GM20000 (cell line): Measurements from ENCODE around the gene SLC15A4.

Experiments
- DNase-seq: peaks from one replicate; pipeline ENCODE4 v3.0.0; 2012; ENCODE audit warnings: low spot score
- TF ChIP-seq, protein P1 (sequence below): IDR thresholded peaks from 2 replicates; pipeline ENCODE4 v1.5.1; 2012; ENCODE audit warnings: mild to moderate bottlenecking, control low read depth; ENCODE audit errors: extremely low read depth, missing control alignments

Gene SLC15A4

DNA sequence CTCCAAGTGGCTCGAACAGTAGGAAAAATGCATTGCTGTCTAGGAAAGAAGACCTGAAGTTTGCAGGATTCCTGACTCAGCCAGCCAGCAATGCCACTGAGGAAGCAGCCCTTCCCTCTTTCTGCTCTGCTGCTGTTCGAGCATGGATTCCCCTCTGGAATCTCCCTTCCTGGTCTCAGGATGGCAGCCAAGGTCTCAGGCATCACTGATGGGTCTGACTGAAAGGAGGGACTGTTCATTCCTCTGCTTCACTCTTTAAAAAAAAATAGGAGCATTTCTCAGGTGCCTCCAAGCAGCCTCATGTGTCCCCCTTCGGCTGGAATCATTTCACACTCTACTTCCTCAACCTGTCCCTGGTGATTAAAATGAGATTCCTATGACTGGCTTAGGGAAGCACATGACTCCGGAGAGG lies 62.4 kb downstream of the SLC15A4 start:
- TF ChIP-seq, protein P1, sequence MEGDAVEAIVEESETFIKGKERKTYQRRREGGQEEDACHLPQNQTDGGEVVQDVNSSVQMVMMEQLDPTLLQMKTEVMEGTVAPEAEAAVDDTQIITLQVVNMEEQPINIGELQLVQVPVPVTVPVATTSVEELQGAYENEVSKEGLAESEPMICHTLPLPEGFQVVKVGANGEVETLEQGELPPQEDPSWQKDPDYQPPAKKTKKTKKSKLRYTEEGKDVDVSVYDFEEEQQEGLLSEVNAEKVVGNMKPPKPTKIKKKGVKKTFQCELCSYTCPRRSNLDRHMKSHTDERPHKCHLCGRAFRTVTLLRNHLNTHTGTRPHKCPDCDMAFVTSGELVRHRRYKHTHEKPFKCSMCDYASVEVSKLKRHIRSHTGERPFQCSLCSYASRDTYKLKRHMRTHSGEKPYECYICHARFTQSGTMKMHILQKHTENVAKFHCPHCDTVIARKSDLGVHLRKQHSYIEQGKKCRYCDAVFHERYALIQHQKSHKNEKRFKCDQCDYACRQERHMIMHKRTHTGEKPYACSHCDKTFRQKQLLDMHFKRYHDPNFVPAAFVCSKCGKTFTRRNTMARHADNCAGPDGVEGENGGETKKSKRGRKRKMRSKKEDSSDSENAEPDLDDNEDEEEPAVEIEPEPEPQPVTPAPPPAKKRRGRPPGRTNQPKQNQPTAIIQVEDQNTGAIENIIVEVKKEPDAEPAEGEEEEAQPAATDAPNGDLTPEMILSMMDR: no peak
- DNase-seq: no peak

DNA sequence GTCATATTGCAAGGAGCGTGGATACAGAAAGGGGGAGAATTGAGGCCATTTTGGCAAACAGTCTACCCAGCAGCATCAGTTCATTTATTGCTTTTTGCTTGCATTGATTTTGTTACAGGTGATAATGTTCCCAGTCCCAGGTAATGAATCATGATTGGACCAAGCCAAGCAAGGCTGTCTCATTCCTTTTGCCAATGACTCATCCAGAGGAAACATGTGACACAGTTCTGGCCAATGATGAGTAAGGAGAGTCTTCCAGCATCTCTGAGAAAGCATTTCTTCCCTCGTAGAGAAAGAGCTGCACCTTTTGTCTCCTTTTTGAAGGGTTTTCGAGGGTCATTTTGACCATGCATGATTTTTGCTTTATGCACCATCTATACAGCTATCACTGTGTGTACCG lies 68.2 kb downstream of the SLC15A4 start:
- TF ChIP-seq, protein P1: no peak
- DNase-seq: no peak

DNA sequence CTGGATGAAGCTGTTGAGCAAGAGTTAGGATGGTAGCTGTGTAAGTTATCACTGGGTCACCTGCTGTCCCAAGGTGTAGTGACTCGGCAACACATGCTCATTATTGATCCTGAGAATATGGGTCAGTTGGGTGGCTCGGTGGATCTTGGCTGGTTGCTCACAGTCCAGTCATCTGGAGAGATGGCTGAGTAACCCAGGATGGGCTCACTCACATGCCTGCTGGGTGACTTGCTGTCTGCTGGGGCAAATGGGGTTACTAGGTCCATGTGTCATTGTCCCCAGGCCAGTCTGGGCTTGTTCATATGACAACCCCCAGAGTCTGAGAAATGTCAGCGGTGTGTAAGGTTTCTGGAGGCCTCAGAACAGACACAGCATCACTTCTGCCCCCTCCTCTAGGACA lies 69.5 kb downstream of the SLC15A4 start:
- TF ChIP-seq, protein P1: no peak
- DNase-seq: no peak

DNA sequence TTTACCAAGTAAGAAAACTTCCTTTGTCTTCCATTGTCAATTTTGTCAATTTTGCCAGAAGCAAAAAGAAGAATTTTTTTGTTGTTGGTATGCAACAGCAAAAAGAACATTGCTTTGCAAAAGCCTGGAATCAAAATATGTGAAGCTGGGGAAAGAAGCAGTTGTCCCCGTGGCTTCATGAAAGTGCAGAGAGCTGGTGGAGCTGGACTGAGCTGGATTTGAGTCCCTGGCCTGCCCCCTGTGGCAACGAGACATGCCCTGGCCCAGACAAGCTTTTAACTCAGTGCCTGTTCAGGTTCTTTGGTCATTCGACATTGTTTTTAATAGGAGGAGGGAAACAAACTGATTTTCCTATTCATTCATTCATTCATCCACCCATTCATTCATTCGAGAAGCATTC lies 70.3 kb downstream of the SLC15A4 start:
- no peak for DNase-seq
- TF ChIP-seq, protein P1: no peak

DNA sequence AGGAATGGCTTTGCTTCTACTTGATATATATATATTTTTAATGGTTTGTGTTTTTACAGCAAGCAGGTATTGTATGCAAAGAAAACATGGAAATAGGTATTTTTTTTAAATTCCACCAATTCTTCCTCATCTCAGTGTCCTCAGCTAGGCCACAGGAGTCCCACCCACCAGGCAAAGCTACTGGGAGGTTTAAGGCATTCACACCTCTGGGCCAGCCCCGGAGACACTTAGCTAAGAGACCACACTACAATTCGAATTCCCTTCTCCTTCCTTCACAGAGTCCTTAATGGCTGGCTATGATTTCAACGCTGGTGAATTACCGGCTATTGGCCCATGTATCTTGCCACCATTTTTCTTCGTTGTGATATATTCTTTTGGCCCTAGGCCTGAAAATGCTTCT lies 71.4 kb downstream of the SLC15A4 start:
- no peak for DNase-seq
- TF ChIP-seq, protein P1: no peak

DNA sequence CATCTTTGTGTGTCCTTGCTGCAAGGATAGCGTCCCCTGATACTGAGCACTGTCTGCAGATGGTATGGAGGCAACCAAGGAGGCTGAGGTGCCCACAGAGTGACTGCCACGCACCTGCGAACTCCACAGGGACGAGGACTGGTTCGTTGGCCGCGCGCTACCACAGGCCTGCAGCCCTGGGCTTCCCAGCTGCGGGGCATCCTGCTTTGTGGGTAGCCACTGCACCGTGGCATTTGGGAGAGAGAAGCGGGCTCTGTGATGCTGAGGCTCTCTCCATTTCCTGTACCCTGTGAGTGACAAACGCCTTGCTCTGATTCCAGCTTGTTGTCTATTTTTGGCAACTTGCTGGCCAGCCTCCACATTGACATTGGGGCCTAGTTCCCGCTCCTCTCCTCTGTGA lies 76.3 kb downstream of the SLC15A4 start:
- TF ChIP-seq, protein P1: no peak

DNA sequence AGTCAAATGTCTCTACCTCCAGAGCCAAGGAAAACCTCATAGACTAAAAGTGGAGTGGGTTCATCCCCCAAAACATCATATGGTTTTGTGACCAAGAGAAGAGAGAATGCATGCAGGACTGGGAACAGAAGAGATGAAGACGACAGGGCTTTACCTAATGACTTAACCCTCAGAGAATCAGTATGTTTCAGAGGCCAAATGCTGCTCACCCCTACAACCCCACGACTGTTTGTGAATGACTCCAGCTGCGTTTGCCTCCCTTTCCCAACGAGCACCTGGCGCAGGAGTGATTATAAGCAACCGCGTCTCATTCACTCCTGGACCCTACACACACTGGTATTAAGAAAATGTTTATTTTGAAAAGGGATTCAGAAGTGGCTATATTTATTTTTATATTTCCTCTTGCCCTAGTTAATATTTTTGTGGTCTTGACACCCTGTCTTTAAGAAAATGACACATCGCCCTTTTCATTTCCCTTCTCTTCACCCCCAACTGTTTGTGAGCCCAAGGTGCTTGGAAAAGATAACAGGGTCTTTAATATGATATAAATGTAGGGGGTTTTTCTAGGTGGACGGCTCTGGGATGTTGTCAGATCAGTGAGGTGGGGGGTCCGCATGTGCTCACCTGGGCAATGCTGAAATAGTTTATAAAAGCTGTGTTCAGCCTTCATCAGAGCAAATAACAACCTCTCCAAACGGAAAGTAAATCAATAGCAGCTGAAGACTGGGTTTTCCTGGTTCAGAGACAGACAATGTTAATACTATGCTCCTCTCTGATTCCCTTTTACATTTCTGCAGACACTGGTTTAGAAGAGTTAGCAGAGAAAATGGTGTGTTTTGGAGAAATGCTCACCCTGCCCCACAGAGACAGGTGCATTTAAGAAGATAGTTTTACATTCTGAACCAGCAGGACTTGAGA lies 77.7 kb downstream of the SLC15A4 start:
- TF ChIP-seq, protein P1: no peak

More for the DNA sequence above, 76.3 kb downstream of the SLC15A4 start:
- DNase-seq: no peak

More for the DNA sequence above, 77.7 kb downstream of the SLC15A4 start:
- no peak for DNase-seq
